GM12873 (cell line): ENCODE measurements around the gene NFIA.

Experiments
- CTCF ChIP-seq: IDR thresholded peaks from 2 replicates; pipeline ENCODE4 v1.5.1; 2012; ENCODE audit warnings: low read depth, mild to moderate bottlenecking, moderate library complexity, low read length, control low read depth; ENCODE audit not compliant: insufficient read depth; ENCODE audit errors: missing control alignments

The NFIA gene

GRCh38 chr1:61221642-61222041, 139.3 kb downstream of the NFIA start:
- no peak for TF ChIP-seq CTCF

- no peak for TF ChIP-seq CTCF
Observed at GRCh38 chr1:61222240-61222639, 139.9 kb downstream of the NFIA start.

- TF ChIP-seq CTCF: no peak
Observed at GRCh38 chr1:61223140-61223539, 140.8 kb downstream of the NFIA start.

- no peak for TF ChIP-seq CTCF
Observed at GRCh38 chr1:61224609-61225008, 142.2 kb downstream of the NFIA start.

- no peak for TF ChIP-seq CTCF
Observed at GRCh38 chr1:61225478-61225877, 143.1 kb downstream of the NFIA start.

- TF ChIP-seq CTCF: no peak
Observed at GRCh38 chr1:61226791-61227567, 144.6 kb downstream of the NFIA start.

GRCh38 chr1:61227857-61228550, 145.6 kb downstream of the NFIA start:
- no peak for TF ChIP-seq CTCF
